GM21619 (cell line): ENCODE results near the gene HTR7.
"Not testable (repeated sequence)": the region's sequence is repeated elsewhere in the genome, so short reads cannot be mapped to it uniquely, and the experiment has no call there.

Experiments used
- ATAC-seq: cut with Tn5 transposase; IDR thresholded peaks from one replicate; pipeline ENCODE4 v1.9.1; 2021; ENCODE audit not compliant: unreplicated experiment

HTR7 gene

DNA sequence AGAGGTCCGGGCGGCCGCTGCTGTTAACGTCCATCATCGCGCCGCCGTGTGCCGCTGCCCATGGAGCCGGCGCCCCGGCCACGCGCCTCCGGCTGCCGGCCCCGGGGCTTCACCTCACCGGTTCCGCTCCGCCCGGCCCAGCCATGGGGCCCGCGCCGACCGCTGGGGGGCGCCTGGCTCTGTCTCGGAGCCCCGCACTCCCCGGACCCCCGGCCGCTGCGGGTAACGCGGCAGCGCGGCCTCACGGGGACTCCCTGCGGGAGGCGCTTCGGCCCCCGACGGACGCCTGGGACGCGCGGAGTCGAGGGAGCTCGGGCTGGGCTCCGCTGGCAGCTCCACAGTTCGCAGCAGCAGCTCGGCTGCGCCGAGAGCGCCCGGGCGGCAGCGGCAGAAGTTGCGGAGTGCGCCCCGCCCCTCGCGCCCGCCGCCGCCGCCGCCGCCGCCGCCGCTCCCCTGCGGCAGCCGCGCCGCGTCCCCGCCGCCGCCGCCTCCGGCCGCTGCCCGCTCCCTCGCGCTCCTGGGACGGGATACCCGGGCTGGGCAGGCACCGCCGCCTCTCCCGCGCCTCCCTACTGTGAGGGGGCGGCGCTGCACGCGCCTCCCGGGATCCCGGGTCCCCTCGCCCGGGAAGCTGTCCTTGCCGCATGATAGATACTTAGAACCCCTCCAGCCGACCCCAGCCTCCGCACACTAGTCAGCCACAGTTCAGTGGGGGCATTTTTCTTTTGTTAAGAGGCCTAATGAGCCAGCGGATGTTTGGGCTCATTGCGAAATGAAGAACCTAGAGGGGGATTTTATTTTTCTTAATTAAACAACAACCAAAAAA is at the start of gene HTR7:
HTR7 (minus strand) TSS at position 405 of the 826 bp plus-strand sequence; CDS start at position 37, 368 bp downstream.
- ATAC-seq = peak; percentile 70

DNA sequence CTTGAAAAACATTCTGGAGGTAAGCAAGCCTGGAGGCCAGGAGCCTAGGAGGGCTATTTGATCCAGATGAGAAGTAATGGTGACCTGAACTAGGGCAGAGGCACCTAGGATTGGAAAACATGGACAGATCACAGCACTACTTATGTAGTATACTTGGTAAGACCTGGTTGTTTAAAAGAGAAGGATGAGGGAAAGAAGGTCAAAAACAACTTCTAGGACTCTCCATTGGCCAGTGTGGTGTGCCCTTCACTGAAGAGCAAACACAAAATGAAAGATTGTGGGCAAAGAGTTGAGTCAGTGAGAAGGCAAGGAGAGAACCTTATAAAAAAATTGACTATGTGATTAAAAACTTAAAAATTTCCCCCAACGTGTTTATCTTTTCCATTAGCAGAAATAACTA is 48.8 kb upstream of the HTR7 start:
- ATAC-seq = no peak

GRCh38 chr10:90905925-90906324 is 48.1 kb upstream of the HTR7 start:
- no peak for ATAC-seq

DNA sequence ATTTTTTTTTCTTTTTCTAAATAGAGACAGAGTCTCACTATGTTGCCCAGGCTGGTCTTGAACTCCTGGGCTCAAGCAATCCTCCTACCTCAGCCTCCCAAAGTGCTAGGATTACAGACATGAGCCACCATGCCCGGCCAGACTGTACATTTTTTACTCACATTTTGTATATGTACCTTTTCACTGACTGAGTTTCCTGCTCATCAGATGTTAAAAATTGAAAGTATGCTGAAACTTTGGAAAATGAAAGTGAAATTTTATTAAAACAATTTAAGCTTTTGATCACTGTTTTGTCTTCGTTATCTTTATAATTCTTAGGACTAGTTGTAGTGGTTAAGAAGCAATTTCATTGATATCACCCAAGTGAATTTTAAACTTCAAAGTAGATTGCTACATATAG is 39.1 kb upstream of the HTR7 start:
- ATAC-seq = not testable (repeated sequence)

DNA sequence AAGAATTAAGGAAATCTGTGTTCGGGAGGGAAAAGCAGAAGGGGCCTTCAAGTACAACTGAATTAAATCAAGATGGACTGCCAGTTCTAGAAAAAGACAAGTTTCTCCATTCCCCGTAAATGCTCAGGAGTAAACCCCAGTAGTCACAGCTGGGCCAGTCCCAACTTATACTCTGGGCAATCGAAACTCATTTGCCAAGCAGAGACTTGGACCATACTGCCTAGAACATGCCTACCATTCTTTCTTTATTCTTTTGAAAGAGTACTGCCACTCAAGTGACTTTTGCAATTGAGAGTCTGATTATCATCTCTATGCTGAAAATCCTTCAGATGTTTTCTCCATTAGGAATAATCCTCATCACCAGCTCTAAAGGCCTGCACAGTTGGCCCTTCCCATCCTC is 35.4 kb upstream of the HTR7 start:
- no peak for ATAC-seq

GRCh38 chr10:90890347-90890746 is 32.5 kb upstream of the HTR7 start:
- no peak for ATAC-seq

- no peak for ATAC-seq
Measured at GRCh38 chr10:90889636-90890035, 31.8 kb upstream of the HTR7 start.

DNA sequence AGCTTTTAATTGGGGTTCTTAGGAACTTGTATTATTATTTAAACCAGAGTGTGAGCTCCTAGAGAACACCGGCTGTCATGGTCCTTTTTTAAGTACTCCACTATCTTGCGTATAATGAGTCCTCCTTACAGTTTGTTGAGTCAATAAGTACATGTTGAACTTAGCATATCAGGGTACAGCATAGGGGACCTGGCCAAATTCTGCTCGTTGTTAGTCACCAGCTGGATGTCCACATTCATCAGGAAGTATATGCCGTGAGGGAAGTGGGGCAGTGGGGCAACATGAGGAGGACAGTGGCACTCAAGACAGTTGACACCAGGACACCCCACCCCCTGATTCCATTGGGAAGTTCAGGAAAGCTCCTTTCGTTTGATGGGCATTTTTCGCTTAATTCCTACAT is 30.5 kb upstream of the HTR7 start:
- no peak for ATAC-seq

DNA sequence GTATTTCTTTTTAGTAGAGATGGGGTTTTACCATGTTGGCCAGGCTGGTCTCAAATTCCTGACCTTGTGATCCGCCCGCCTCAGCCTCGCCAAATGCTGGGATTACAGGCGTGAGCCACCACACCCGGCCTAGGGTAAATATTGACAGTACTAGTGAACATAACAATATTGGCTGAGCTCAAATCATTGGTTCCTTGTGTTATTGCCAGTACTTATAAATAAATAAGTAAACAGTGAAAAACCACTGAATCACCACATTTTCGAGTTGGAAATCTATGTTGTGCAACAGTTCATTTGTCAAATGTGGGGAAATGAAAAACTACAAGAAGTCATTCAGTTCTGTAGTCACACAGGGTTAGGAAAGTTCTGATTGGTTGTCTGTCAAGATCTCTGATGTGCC is 29.7 kb upstream of the HTR7 start:
- no peak for ATAC-seq

- no peak for ATAC-seq
Measured at GRCh38 chr10:90885176-90885575, 27.3 kb upstream of the HTR7 start.

DNA sequence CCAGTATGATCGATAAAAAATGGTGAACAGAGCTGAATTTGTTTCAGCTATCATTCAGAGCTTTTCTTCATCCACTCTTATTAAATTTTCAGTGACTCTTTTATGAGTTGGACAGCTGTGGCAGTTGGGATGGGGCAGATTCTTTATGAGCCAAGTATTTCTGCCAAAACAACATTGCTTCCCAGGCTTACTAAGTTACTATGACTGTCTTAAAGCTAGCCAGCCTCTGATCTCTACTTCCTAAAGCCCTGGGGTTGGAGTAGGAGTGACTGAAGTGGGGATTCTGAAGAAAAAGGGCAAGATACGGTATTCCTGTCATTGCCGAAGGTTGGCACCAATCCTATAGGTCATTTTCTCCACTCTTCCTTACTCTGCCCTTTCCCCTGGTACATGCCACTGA is 26.6 kb upstream of the HTR7 start:
- no peak for ATAC-seq

DNA sequence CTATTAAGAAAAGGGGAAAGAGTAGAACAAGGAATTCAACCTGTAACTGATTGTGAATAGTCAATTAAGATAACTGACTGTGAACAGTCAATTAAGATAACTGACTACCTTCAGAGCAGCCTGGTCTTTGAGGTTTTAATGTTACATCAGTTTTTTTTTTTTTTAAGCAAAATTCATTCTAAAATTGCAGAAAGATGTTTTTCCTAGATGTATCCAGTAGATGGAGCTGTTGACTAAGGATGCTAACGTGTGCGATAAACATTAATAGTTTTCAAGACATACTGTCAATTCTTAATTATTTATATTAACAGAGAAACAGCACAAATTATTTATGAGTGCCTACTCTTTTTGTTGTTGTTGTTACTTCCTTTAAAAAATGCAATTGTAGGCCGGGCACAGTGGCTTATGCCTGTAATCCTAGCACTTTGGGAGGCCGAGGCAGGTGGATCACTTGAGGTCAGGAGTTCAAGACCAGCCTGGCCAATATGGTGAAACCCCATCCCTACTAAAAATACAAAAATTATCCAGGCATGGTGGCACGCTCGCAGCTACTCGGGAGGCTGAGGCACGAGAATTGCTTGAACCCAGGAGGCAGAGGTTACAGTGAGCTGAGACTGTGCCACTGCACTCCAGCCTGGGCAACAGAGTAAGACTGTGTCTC is 22.4 kb upstream of the HTR7 start:
- not testable (repeated sequence) for ATAC-seq

DNA sequence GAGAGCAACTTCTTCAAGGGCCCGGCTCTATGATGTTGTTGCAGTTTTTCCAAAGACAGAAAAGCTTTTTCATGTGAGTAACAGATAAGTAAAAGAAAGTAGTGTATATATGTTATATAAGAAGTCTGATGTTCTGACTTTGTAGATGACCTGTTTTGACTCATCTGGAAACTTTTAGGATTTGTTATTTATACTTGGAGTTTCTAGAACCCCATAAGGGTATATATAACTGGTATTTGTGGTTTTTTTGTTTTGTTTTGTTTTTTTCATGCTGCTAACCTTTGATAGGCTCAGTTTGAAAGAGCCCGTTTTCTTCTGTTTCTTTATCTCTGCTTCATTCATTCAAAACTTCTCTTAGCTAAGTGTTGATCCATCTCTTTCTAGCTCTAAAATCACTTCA is 21.2 kb upstream of the HTR7 start:
- no peak for ATAC-seq

DNA sequence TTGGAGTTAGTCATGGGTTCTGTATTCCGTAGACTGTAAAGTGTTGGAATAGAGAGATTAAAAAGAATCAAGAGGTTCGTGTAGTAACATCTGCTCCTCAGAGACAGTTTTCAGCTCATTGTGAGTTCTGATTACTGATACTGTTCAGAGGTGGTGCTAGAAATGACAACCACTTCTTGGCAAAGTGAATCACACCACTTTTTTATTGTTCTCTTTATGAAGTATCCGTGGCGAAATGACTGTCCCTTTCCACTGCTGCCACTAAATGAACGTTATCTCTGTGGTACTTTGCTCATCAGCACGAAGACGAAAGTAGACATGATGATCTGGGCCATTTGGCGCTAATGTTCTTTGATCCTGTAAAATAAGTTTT is 14.8 kb upstream of the HTR7 start:
- no peak for ATAC-seq

DNA sequence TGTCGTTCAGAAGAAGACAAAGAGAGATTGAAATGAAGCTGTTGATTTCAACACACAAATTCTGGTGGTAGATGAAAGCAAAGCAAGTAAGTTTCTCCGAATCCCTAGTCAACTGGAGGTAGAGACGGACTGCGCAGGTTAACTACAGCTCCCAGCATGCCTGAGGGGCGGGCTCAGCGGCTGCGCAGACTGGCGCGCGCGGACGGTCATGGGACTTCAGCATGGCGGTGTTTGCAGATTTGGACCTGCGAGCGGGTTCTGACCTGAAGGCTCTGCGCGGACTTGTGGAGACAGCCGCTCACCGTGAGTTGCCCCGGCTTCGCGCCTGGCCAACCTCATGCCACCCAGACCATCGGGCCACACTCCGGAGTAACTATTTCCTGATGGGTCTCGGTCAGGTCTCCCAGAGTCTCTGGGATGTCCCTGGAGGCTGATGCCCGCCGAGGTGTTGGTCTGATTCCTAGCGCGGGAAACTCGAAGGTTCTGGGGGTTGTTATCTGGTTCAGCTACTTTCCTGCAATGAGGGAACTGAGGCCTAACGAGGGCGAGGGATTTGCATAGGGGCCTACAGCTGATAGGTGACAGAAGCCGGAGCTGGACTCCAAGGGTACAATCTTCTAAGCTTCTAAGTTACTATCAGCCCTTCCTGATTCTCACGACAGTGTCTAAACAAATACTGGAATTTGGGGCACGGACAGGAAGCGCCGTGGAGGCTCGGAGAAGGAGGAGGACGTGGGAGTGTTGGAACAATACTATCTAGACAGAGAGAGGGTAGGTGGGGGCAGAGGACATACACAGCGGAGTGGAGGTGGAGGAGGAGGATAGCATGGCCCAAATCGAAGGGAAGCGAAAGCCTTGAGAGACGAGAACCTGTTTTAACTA is 14.2 kb upstream of the HTR7 start, which contains the start of gene RPP30:
RPP30 (plus strand) TSS at position 209 of the 882 bp plus-strand sequence; CDS start at position 222, 13 bp downstream.
- peak; percentile 97 for ATAC-seq

DNA sequence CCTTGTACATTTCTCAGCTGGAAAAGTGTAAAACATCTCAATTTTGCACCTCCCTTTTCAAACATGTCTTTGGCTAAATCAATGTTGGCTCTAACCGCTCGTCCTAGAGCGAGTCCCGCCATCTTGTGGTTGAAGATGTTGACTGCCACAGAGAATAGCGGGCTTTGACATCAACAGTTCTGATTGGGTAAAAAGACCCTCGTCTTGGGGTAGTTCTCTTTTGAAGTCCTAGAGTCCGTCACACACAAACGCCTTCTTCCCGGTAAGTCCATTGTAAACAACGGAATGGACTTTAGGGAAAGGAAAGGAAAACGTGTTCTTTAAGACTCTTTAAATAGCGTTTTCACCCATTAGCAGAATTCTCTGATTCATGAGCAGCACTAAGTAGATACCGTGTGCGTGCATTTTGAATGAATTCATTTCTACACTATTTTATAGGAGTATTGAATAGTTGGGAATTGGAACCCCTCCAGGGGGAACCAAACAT is 13.5 kb upstream of the HTR7 start:
- peak; percentile 49 for ATAC-seq

- no peak for ATAC-seq
Measured at GRCh38 chr10:90866050-90866598, 8.3 kb upstream of the HTR7 start.

DNA sequence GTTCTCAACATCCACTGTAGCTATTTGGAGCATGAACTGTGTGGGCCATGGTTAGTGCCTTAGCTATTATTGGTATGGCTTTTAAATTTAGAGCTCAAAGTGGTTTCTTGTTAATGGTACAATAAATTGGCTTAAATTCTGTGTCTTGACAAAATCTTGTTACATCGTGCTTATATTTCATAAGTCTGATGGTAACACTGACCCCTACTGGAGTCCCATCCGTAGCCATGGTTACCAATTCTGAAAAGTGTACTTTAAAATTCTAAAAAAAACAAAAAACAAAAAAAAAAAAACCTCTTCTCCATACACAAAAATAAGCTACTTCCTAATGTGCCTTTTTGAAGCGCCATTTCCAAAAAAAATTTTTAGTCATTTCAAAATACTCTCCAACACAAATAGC is 7.6 kb upstream of the HTR7 start:
- ATAC-seq = no peak

DNA sequence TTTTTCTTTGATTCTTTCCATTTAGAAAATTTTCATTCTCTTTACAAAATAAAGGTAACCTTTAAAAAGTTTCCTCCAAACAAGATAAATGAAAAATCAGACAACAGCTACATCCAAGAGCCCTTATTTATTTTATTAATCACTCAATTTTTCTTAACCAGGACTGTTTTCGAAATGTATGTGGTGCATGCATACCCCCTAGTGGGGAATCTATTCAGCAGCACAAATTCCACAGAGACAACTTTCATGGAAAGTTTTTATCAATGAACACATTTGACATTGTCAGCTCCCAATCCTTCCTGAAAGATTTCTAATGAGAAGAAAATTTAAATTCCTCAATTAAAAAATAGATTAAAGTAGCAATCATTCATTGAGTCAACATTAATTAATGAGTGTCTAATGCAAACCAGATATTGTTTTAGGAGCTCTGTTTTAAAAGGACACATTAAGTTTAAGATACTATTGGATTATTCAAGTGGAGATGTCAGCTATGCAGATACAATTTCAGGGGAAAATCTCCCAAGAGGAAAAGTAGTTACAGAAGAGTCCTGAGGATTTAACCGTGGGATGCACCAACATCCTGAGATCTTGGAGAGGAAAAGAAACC is 5.2 kb upstream of the HTR7 start:
- ATAC-seq = no peak

DNA sequence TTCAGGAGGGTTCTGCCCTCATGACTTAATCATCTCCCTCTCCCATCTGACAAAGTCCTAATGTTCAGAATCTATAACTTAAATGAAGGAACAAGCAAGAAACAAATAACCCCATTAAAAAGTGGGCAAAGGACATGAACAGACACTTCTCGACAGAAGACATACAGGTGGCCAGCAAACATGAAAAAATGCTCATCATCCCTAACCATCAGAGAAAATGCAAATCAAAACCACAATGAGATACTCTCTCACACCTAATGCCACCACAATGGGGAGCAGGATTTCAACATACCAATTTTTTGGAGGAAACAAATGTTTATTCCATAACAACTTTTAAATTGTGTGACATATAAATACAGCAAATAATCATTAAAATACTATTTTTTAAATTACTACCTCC is 3.0 kb upstream of the HTR7 start:
- ATAC-seq = no peak

- ATAC-seq = no peak
Measured at GRCh38 chr10:90859321-90859751, 1.5 kb upstream of the HTR7 start.
